CD14-positive monocyte (primary cell): ENCODE results near the gene DMXL1. TPM values are rescaled to one million over a fixed set of nuclear protein-coding genes. Genes with fewer than 3 reads are reported as not detected.

ENCODE experiments used
- DNase-seq, 3 donors: peaks; one replicate each; pipeline ENCODE4 v3.0.0-alpha.2; 2011 to 2022
- H2AFZ ChIP-seq: 2 replicates; pipeline ENCODE4 v1.6.0; 2012; ENCODE audit warnings: mild to moderate bottlenecking, low read depth, low read length, inconsistent platforms; ENCODE audit not compliant: insufficient read depth, poor library complexity, severe bottlenecking
- H3K27ac ChIP-seq, 2 donors: 1 replicate in 1 of 2; 2 replicates in 1 of 2; pipeline ENCODE4 v1.5.1; 2012 to 2013; ENCODE audit warnings: low read length in 2 of 2, control low read depth in 1 of 2, inconsistent platforms in 1 of 2, low read depth in 1 of 2, mild to moderate bottlenecking in 1 of 2
- H3K27me3 ChIP-seq, 2 donors: one replicate each; pipeline versions ENCODE4 v1.6.0 to v1.6.1; 2011 to 2013; ENCODE audit warnings: low read length in 2 of 2; ENCODE audit not compliant: control insufficient read depth in 2 of 2, insufficient read depth in 2 of 2
- H3K36me3 ChIP-seq, 2 donors: replicated peaks in 1 of 2; 1 replicate in 1 of 2; 2 replicates in 1 of 2; pipeline versions ENCODE4 v1.5.1 to v1.6.1; 2012 to 2013; ENCODE audit warnings: low read length in 2 of 2, control low read depth in 1 of 2, inconsistent platforms in 1 of 2, mild to moderate bottlenecking in 1 of 2; ENCODE audit not compliant: insufficient read depth in 2 of 2, control insufficient read depth in 1 of 2
- H3K4me1 ChIP-seq, 2 donors: 1 replicate in 1 of 2; 2 replicates in 1 of 2; pipeline versions ENCODE4 v1.5.1 to v1.6.1; 2012 to 2013; ENCODE audit warnings: low read length in 2 of 2, control low read depth in 1 of 2, inconsistent platforms in 1 of 2, mild to moderate bottlenecking in 1 of 2, moderate library complexity in 1 of 2; ENCODE audit not compliant: insufficient read depth in 2 of 2, control insufficient read depth in 1 of 2
- H3K4me2 ChIP-seq: replicated peaks from 2 replicates; pipeline ENCODE3; 2012; ENCODE audit warnings: low read length, moderate library complexity, mild to moderate bottlenecking; ENCODE audit not compliant: poor library complexity, severe bottlenecking; ENCODE audit errors: extremely low read depth
- H3K4me3 ChIP-seq, 3 experiments: fragments of 200-600 bp in 1 of 3; sonication (generic) in 1 of 3; replicated peaks in 1 of 3; 1 replicate in 2 of 3; 2 replicates in 1 of 3; pipeline ENCODE4 v1.5.1; 2011 to 2013; ENCODE audit warnings: low read length in 3 of 3, mild to moderate bottlenecking in 3 of 3, control low read depth in 2 of 3, low read depth in 2 of 3, inconsistent platforms in 1 of 3, moderate library complexity in 1 of 3
- H3K79me2 ChIP-seq: 2 replicates; pipeline ENCODE4 v1.6.0; 2012; ENCODE audit warnings: mild to moderate bottlenecking, control low read depth, inconsistent platforms, low read length, moderate library complexity; ENCODE audit not compliant: insufficient read depth
- H3K9ac ChIP-seq: 2 replicates; pipeline ENCODE4 v1.6.0; 2017; ENCODE audit warnings: low read length, mild to moderate bottlenecking; ENCODE audit not compliant: insufficient read depth, poor library complexity, severe bottlenecking
- H3K9me3 ChIP-seq, 2 donors: replicated peaks in 1 of 2; 1 replicate in 1 of 2; 2 replicates in 1 of 2; pipeline versions ENCODE4 v1.5.1 to v1.6.1; 2012 to 2013; ENCODE audit warnings: low read length in 2 of 2, control low read depth in 1 of 2; ENCODE audit not compliant: control insufficient read depth in 1 of 2, insufficient read depth in 1 of 2
- H4K20me1 ChIP-seq: 2 replicates; pipeline ENCODE4 v1.6.0; 2012; ENCODE audit warnings: mild to moderate bottlenecking, low read length, control low read depth, moderate library complexity; ENCODE audit not compliant: insufficient read depth
- H3K27ac Mint-ChIP-seq, 7 donors: one replicate each; pipeline ENCODE4 v1.8.0; 2020; ENCODE audit warnings: mild to moderate bottlenecking in 7 of 7, mixed read lengths in 7 of 7, moderate library complexity in 6 of 7, inconsistent platforms in 2 of 7
- H3K27me3 Mint-ChIP-seq, 3 donors: one replicate each; pipeline ENCODE4 v1.8.0; 2021 to 2022; ENCODE audit warnings: low read depth in 3 of 3, mild to moderate bottlenecking in 3 of 3, mixed read lengths in 3 of 3, moderate library complexity in 3 of 3, inconsistent platforms in 1 of 3
- H3K36me3 Mint-ChIP-seq, 2 donors: one replicate each; pipeline ENCODE4 v1.8.0; 2020; ENCODE audit warnings: mixed read lengths in 2 of 2, inconsistent platforms in 1 of 2, mild to moderate bottlenecking in 1 of 2
- H3K4me1 Mint-ChIP-seq: one replicate; pipeline ENCODE4 v1.8.0; 2020; ENCODE audit warnings: mild to moderate bottlenecking, mixed read lengths
- H3K4me3 Mint-ChIP-seq, 2 donors: one replicate each; pipeline ENCODE4 v1.8.0; 2020; ENCODE audit warnings: mild to moderate bottlenecking in 2 of 2, mixed read lengths in 2 of 2, moderate library complexity in 1 of 2
- H3K9me3 Mint-ChIP-seq, 7 donors: one replicate each; pipeline ENCODE4 v1.8.0; 2020 to 2022; ENCODE audit warnings: mixed read lengths in 7 of 7, mild to moderate bottlenecking in 6 of 7, moderate library complexity in 6 of 7, inconsistent platforms in 2 of 7
- CTCF ChIP-seq: fragments of 200-600 bp; IDR thresholded peaks from one replicate; pipeline ENCODE4 v1.8.0; 2022; ENCODE audit warnings: antibody characterized with exemption, mild to moderate bottlenecking
- WGBS: methylation state at CpG from one replicate; pipeline ENCODE4 v1.1.5; 2013; ENCODE audit warnings: missing lambda C conversion rate; ENCODE audit not compliant: insufficient coverage; 5-methylcytosine and 5-hydroxymethylcytosine counted together
- intact Hi-C, 2 donors: fragments of 100-400 bp; cut with micrococcal nuclease; formaldehyde crosslinking; loops; one replicate each; pipeline versions ENCODE4 v1.15.0 to v1.15.1; 2023
- polyA plus RNA-seq, 3 donors: library from polyadenylated mRNA; depleted of rRNA in 1 of 3; unstranded in 2 of 3; stranded (reverse) in 1 of 3; fragments of 300-500 nt in 2 of 3; fragments of >200 nt in 1 of 3; fragmentation: Illumina TruSeq in 2 of 3; gene quantifications; 1 replicate in 2 of 3; 2 replicates in 1 of 3; pipeline ENCODE4 v1.2.3, GENCODE V29; 2012 to 2021

DMXL1 gene
- polyA plus RNA-seq, 3 donors = 15.5 to 20.5 (median 19.5) TPM

GRCh38 chr5:119270960-119271757 lies 200.3 kb downstream of the DMXL1 start:
- peak overlapping the region; percentile 35 to 69 for H3K4me3 Mint-ChIP-seq
- Histone ChIP-seq H3K27ac (peak overlapping the region; percentile 8 to 96), H4K20me1 (peaks cover 20% of the 10 kb centered on the region), H3K9me3 (no peaks in the 10 kb centered on the region), H3K27me3 (no peaks in the 10 kb centered on the region), H3K4me1 (peaks cover 74 to 78% of the 10 kb centered on the region in 2 donors), H3K9ac (no peak overlapping the region), H2AFZ (no peak overlapping the region), H3K79me2 (peaks cover 79% of the 10 kb centered on the region), H3K4me3 (peak overlapping the region in 2 of 3 experiments; percentile 18 to 99), H3K4me2 (peak overlapping the region; percentile 92), H3K36me3 (no peaks in the 10 kb centered on the region)
- peak overlapping the region; percentile 85 to 97 (median 90) for H3K27ac Mint-ChIP-seq
- H3K27me3 Mint-ChIP-seq = peaks cover 0 to 2% (median 0%) of the 10 kb centered on the region in 3 donors
- 41% methylated on average over 3 of the region's 6 CpGs for WGBS
- H3K4me1 Mint-ChIP-seq = peaks cover 77% of the 10 kb centered on the region
- no peak for TF ChIP-seq CTCF
- DNase-seq = peak in 2 of 3 donors; percentile 30 to 56
- intact Hi-C loops = loop anchor here in 1 of 2 donors (5.0 kb wide), 3 partner anchors 36 to 86 kb away; partner anchors contain the start of gene TNFAIP8
- peaks cover 0 to 4% of the 10 kb centered on the region in 2 donors for H3K36me3 Mint-ChIP-seq
- no peaks in the 10 kb centered on the region for H3K9me3 Mint-ChIP-seq

DNA sequence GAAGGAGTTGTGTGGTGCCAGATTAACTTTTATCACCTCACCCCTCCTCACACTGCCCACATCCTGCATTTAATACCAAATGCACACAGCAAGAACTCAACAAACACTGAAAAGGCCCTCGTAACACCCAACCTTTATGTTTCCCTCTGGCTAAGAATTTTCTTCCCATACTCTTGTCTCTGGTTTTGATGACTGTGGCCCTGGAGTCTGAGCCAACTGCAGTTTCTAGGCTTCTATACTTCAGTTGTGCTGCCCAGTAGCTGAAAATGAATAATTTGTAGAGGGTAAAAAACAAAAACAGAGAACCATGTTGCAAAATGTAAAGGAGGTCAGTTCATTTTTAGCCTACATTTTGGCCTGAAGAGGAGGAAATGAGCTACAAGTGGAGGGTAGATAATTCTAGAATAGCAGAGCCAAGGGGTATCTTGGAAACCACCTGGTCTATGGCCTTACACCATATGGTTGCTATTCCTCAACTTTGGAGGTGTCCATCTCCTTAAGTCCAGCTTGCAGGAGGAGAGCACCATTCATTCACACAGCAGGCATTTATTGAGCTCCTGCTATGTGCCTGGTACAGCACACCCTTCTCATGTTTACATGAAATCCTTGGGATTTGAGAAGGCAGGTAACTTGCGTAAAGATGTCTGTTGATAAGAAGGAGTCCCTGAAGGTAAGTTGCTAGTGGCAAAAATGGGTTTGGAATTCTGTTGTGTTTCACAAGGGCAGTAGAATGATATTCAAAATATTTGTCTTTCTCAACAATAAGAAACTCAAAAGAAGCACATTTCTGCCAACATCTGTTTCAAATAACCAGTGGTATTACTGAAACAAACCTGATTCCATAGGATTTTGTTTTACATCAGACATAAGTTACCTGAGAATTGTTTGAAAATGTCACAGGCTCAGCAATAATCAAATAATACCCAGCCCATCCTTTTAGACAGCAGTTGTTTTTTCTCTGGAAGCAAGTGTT lies 201.2 kb downstream of the DMXL1 start:
- peak overlapping the region in 1 of 2 donors; percentile 96 for H3K27ac ChIP-seq
- intact Hi-C loops = loop anchor here in 1 of 2 donors (5.0 kb wide), 3 partner anchors 35 to 85 kb away; partner anchors contain the start of gene TNFAIP8
- H3K9me3 ChIP-seq = no peaks in the 10 kb centered on the region
- H3K36me3 ChIP-seq = no peaks in the 10 kb centered on the region
- H2AFZ ChIP-seq = no peak overlapping the region
- peak overlapping the region in 1 of 3 experiments; percentile 99 for H3K4me3 ChIP-seq
- H3K9ac ChIP-seq = no peak overlapping the region
- Mint-ChIP-seq H3K27ac (peak overlapping the region; percentile 85 to 97 (median 90)), H3K36me3 (peaks cover 0 to 5% of the 10 kb centered on the region in 2 donors), H3K4me1 (peaks cover 82% of the 10 kb centered on the region), H3K27me3 (peaks cover 0 to 2% (median 0%) of the 10 kb centered on the region in 3 donors), H3K9me3 (no peaks in the 10 kb centered on the region), H3K4me3 (peak overlapping the region in 1 of 2 donors; percentile 69)
- peaks cover 20% of the 10 kb centered on the region for H4K20me1 ChIP-seq
- H3K79me2 ChIP-seq = peaks cover 88% of the 10 kb centered on the region
- H3K27me3 ChIP-seq = no peaks in the 10 kb centered on the region
- peak overlapping the region; percentile 92 for H3K4me2 ChIP-seq
- H3K4me1 ChIP-seq = peaks cover 80 to 83% of the 10 kb centered on the region in 2 donors
- WGBS = 100% methylated on average over 1 of the region's 2 CpGs
- TF ChIP-seq CTCF = no peak
- no peak for DNase-seq
